K562 (cell line): ENCODE measurements around the gene LHB. TPM values are rescaled to one million over a fixed set of nuclear protein-coding genes. Genes with fewer than 3 reads are reported as not detected.

ENCODE experiments used
- ATAC-seq: fragments of 200-7000 bp; cut with Tn5 transposase; 3 replicates; pipeline ENCODE4 v1.9.1; 2020; ENCODE audit warnings: moderate library complexity
- BruUV-seq: library from RNA; stranded (reverse); fragments of 400-500 nt; replicated peaks from 2 replicates; lab custom pipeline; 2021; lab: Mats Ljungman, UMichigan
- CTCF ChIA-PET: fragments of 300-600 bp; formaldehyde crosslinking; extraction: SDS; loops from one replicate; lab custom pipeline; 2021; ENCODE audit warnings: low intra/inter-chr PET ratio; lab: Yijun Ruan, JAX
- POLR2A ChIA-PET: fragments of 300-600, 350-650 bp; sonication (Branson Sonifier 250); formaldehyde crosslinking; extraction: SDS; loops from one replicate; lab custom pipeline; 2021; ENCODE audit warnings: antibody characterized with exemption, inconsistent platforms; lab: Yijun Ruan, JAX
- DNase-seq, 4 experiments: peaks; one replicate each; pipeline versions ENCODE4 v3.0.0 to v3.0.0-alpha.2; 2011 to 2018; ENCODE audit warnings: low spot score in 3 of 4, mixed read lengths in 3 of 4; ENCODE audit errors: extremely low read depth in 1 of 4
- FAIRE-seq: peaks from 2 replicates; lab custom pipeline; 2011; peaks lifted over from hg19 to GRCh38; lab: Jason Lieb, UNC
- H2AFZ ChIP-seq: 2 replicates; pipeline ENCODE4 v1.6.0; 2011; ENCODE audit warnings: low read depth, low read length, control low read depth, inconsistent platforms
- H3K27ac ChIP-seq: fragments of 200-600 bp; 3 replicates; pipeline ENCODE4 v1.8.0; 2011; ENCODE audit warnings: low read depth, mild to moderate bottlenecking, control low read depth, inconsistent platforms, low read length, moderate library complexity, mixed read lengths; ENCODE audit errors: extremely low read depth
- H3K27me3 ChIP-seq, 2 experiments: fragments of 300-600 bp in 1 of 2; 2 replicates in 1 of 2; 3 replicates in 1 of 2; pipeline versions ENCODE4 v1.6.0 to v1.8.0; 2011; ENCODE audit warnings: inconsistent platforms in 2 of 2, low read length in 2 of 2, mild to moderate bottlenecking in 1 of 2, mixed read lengths in 1 of 2, moderate library complexity in 1 of 2; ENCODE audit not compliant: control insufficient read depth in 2 of 2, insufficient read depth in 2 of 2
- H3K36me3 ChIP-seq: fragments of 300-600 bp; 3 replicates; pipeline ENCODE4 v1.8.0; 2011; ENCODE audit warnings: mild to moderate bottlenecking, low read length, inconsistent platforms; ENCODE audit not compliant: control insufficient read depth, insufficient read depth
- H3K4me1 ChIP-seq, 2 experiments: fragments of 200-600 bp in 1 of 2; replicated peaks in 1 of 2; 2 replicates in 1 of 2; 3 replicates in 1 of 2; pipeline versions ENCODE4 v1.5.1 to v1.8.0; 2011; ENCODE audit warnings: inconsistent platforms in 2 of 2, low read length in 2 of 2, mild to moderate bottlenecking in 1 of 2, mixed read lengths in 1 of 2, moderate library complexity in 1 of 2; ENCODE audit not compliant: control insufficient read depth in 2 of 2, insufficient read depth in 2 of 2
- H3K4me2 ChIP-seq: 2 replicates; pipeline ENCODE4 v1.6.1; 2011; ENCODE audit warnings: low read length, control low read depth, inconsistent platforms, mixed read lengths; ENCODE audit not compliant: insufficient read depth
- H3K4me3 ChIP-seq: fragments of 200-600 bp; sonication (generic), shearing (Covaris generic); 2 replicates; pipeline ENCODE4 v1.5.1; 2016; ENCODE audit warnings: control low read depth, inconsistent platforms
- H3K79me2 ChIP-seq: fragments of 200-600 bp; 3 replicates; pipeline ENCODE4 v1.8.0; 2011; ENCODE audit warnings: low read length, inconsistent platforms; ENCODE audit not compliant: control insufficient read depth, insufficient read depth
- H3K9ac ChIP-seq, 2 experiments: 2 replicates each; pipeline versions ENCODE4 v1.6.0 to v1.6.1; 2011; ENCODE audit warnings: low read depth in 2 of 2, low read length in 2 of 2, control low read depth in 1 of 2, inconsistent platforms in 1 of 2, mild to moderate bottlenecking in 1 of 2, mixed read lengths in 1 of 2; ENCODE audit not compliant: insufficient read depth in 1 of 2
- H3K9me1 ChIP-seq: one replicate; pipeline ENCODE4 v1.6.0; 2011; ENCODE audit warnings: inconsistent platforms, mild to moderate bottlenecking, low read length, moderate library complexity; ENCODE audit not compliant: control insufficient read depth, insufficient read depth
- H3K9me3 ChIP-seq: replicated peaks from 2 replicates; pipeline ENCODE4 v1.5.1; 2011; ENCODE audit warnings: low read depth, low read length, inconsistent platforms; ENCODE audit not compliant: control insufficient read depth, insufficient read depth
- H4K20me1 ChIP-seq: replicated peaks from 2 replicates; pipeline ENCODE4 v1.6.1; 2011; ENCODE audit warnings: low read length, inconsistent platforms, mixed read lengths; ENCODE audit not compliant: control insufficient read depth, insufficient read depth
- MTA2 ChIP-seq: fragments of 450-650 bp; IDR thresholded peaks from 2 replicates; pipeline ENCODE4 v1.6.1; 2016; ENCODE audit warnings: low read depth
- POLR2G ChIP-seq: fragments of 200-400 bp; formaldehyde crosslinking; IDR thresholded peaks from 2 replicates; pipeline ENCODE4 v1.6.1; 2017; ENCODE audit warnings: low read depth, mild to moderate bottlenecking, antibody characterized with exemption, low read length, moderate library complexity
- WGBS: fragments of 100-300 bp; shearing (Covaris generic); methylation state at CpG from one replicate; pipeline ENCODE4 v1.1.6; 2016; ENCODE audit warnings: low coverage, mixed read lengths; ENCODE audit not compliant: insufficient coverage; ENCODE audit errors: missing lambda C conversion rate; 5-methylcytosine and 5-hydroxymethylcytosine counted together
- in situ Hi-C: fragments of 300-500 bp; cut with MboI; formaldehyde crosslinking; loops from 4 replicates; pipeline ENCODE4 v1.15.0; 2018; ENCODE audit warnings: inconsistent platforms, mixed read lengths
- intact Hi-C: fragments of 100-400 bp; cut with micrococcal nuclease; formaldehyde crosslinking; loops from 2 replicates; pipeline ENCODE4 v1.14.2; 2022
- polyA plus RNA-seq, 8 experiments: library from polyadenylated mRNA; depleted of rRNA in 4 of 8; stranded (reverse) in 5 of 8; unstranded in 3 of 8; fragments of >200 nt; fragmentation: Nextera tagmentation in 2 of 8; fragmentation: Illumina TruSeq in 1 of 8; extraction: Ambion mirVana in 2 of 8; extraction: Trizol in 1 of 8; gene quantifications; 2 replicates each; pipeline versions ENCODE4 v1.2.1 to v1.2.3, GENCODE V29; 2011 to 2014; ENCODE audit warnings: inconsistent platforms in 1 of 8, missing spikeins in 1 of 8
- total RNA-seq, 7 experiments: library from RNA; depleted of rRNA in 6 of 7; stranded (reverse); fragments of >200 nt in 6 of 7; fragmentation: Illumina TruSeq in 2 of 7; extraction: Trizol in 2 of 7; gene quantifications; 2 replicates each; pipeline versions ENCODE4 v1.2.1 to v1.2.3, GENCODE V29; 2011 to 2021; ENCODE audit warnings: low replicate concordance in 1 of 7
- TF ChIP-seq, protein P1 (sequence below): fragments of 450-650 bp; IDR thresholded peaks from 2 replicates; pipeline ENCODE4 v1.6.1; 2017; ENCODE audit warnings: antibody characterized with exemption

LHB gene
- total and polyA plus RNA-seq, 9 of the 15 experiments (the other 6 are each of a cell fraction or from before 2014, with no cell fraction given), result 0.54 TPM; not detected in 8

DNA sequence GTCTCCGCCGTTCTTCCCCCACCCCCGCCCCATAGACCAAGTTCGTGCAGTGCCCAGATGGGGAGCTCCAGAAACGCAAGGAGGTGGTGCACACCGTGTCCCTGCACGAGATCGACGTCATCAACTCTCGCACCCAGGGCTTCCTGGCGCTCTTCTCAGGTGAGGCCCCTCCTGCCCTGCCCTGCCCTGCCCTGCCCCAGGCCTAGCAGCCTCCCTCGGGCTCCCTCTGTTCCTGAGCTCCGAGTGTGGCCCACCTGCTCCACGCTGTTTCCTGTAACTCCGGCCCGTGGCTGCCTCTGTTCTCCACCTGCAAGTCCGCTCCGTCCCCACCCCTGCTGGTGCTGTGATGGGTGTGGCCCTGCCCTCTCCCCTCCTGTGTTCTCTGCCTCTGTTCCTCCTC, 6.4 kb downstream of the LHB start:
- Histone ChIP-seq H3K9me1 (peaks cover 4% of the 10 kb centered on the region), H3K27ac (no peak overlapping the region)
- ATAC-seq (no peak), FAIRE-seq (no peak)
- peak; percentile 44; the same call in 1 of the 2 replicates for TF ChIP-seq POLR2G
- no peak for TF ChIP-seq MTA2
- TF ChIP-seq, protein P1, sequence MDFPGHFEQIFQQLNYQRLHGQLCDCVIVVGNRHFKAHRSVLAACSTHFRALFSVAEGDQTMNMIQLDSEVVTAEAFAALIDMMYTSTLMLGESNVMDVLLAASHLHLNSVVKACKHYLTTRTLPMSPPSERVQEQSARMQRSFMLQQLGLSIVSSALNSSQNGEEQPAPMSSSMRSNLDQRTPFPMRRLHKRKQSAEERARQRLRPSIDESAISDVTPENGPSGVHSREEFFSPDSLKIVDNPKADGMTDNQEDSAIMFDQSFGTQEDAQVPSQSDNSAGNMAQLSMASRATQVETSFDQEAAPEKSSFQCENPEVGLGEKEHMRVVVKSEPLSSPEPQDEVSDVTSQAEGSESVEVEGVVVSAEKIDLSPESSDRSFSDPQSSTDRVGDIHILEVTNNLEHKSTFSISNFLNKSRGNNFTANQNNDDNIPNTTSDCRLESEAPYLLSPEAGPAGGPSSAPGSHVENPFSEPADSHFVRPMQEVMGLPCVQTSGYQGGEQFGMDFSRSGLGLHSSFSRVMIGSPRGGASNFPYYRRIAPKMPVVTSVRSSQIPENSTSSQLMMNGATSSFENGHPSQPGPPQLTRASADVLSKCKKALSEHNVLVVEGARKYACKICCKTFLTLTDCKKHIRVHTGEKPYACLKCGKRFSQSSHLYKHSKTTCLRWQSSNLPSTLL, result no peak
- TF ChIP-seq, all 486 proteins: peak for 1
- no peaks in the 10 kb centered on the region for H3K9me3 ChIP-seq
- no peak overlapping the region for H3K4me2 ChIP-seq
- H4K20me1 ChIP-seq, result 0 out of 2 replicates have a peak, but pooled peaks cover 3% of the 10 kb centered on the region
- intact Hi-C loops, result no loop called here
- ChIA-PET CTCF (no interaction called here), POLR2A (interaction anchor here (0.5 to 2.1 kb wide), 3 partner anchors 10 to 545 kb away, joined by 3 to 6 read pairs (median 3); no protein-coding TSS in a partner anchor)
- in situ Hi-C loops, result no loop called here
- no peaks in the 10 kb centered on the region for H3K27me3 ChIP-seq
- peaks cover 84% of the 10 kb centered on the region for H3K36me3 ChIP-seq
- no peak overlapping the region; a peak in 1 of 4 replicates for H3K9ac ChIP-seq
- H3K4me3 ChIP-seq, result no peak overlapping the region
- peaks cover 0 to 14% of the 10 kb centered on the region in 2 experiments; a peak in 2 of 5 replicates for H3K4me1 ChIP-seq
- BruUV-seq, result no TSS peak
- DNase-seq, result no peak
- WGBS, result 79% methylated on average over 12 of the region's 18 CpGs
- H3K79me2 ChIP-seq, result no peaks in the 10 kb centered on the region
- no peak overlapping the region for H2AFZ ChIP-seq
